HG02943 (cell line): ENCODE data around the gene FALEC.

Experiments
- ATAC-seq: cut with Tn5 transposase; IDR thresholded peaks from one replicate; pipeline ENCODE4 v1.9.1; 2021; ENCODE audit warnings: mild to moderate bottlenecking, low read depth, moderate library complexity; ENCODE audit not compliant: unreplicated experiment

FALEC gene

GRCh38 chr1:150543500-150544143 lies 28.1 kb downstream of the FALEC start:
- ATAC-seq: no peak

GRCh38 chr1:150544204-150544603 lies 28.7 kb downstream of the FALEC start:
- no peak for ATAC-seq

- ATAC-seq: no peak
Observed at GRCh38 chr1:150545486-150546032, 30.0 kb downstream of the FALEC start.

GRCh38 chr1:150546294-150546937 lies 30.9 kb downstream of the FALEC start:
- no peak for ATAC-seq

- no peak for ATAC-seq
Observed at GRCh38 chr1:150548324-150548631, 32.7 kb downstream of the FALEC start.

- ATAC-seq: no peak
Observed at GRCh38 chr1:150548632-150549495, 33.3 kb downstream of the FALEC start, which contains the start of gene ADAMTSL4. ADAMTSL4 (plus strand) TSS chr1:150549408; CDS start chr1:150552289, 2,881 bp downstream.

- no peak for ATAC-seq
Observed at GRCh38 chr1:150549496-150550221, 34.1 kb downstream of the FALEC start.

GRCh38 chr1:150550222-150551050 lies 34.9 kb downstream of the FALEC start:
- ATAC-seq: no peak

- ATAC-seq: no peak
Observed at GRCh38 chr1:150551051-150551783, 35.7 kb downstream of the FALEC start.

- no peak for ATAC-seq
Observed at GRCh38 chr1:150551784-150552127, 36.2 kb downstream of the FALEC start.

- ATAC-seq: no peak
Observed at GRCh38 chr1:150552128-150552910, 36.8 kb downstream of the FALEC start.

GRCh38 chr1:150552911-150553289 lies 37.3 kb downstream of the FALEC start:
- no peak for ATAC-seq

GRCh38 chr1:150553392-150554085 lies 38.0 kb downstream of the FALEC start:
- no peak for ATAC-seq

GRCh38 chr1:150554086-150554452 lies 38.5 kb downstream of the FALEC start:
- no peak for ATAC-seq

- ATAC-seq: no peak
Observed at GRCh38 chr1:150555198-150555970, 39.8 kb downstream of the FALEC start.

GRCh38 chr1:150555971-150556865 lies 40.7 kb downstream of the FALEC start:
- ATAC-seq: no peak
